H1 (cell line): ENCODE measurements around the gene ETV7.

ENCODE experiments used
- CTCF ChIP-seq, 3 experiments: IDR thresholded peaks; 1 replicate in 2 of 3; 2 replicates in 1 of 3; pipeline versions ENCODE4 v1.5.1 to v1.6.1; 2011; ENCODE audit warnings: low read length in 3 of 3, mild to moderate bottlenecking in 3 of 3, inconsistent platforms in 2 of 3, low read depth in 1 of 3, moderate library complexity in 1 of 3; ENCODE audit not compliant: insufficient read depth in 1 of 3; ENCODE audit errors: control extremely low read depth in 1 of 3
- FOSL1 ChIP-seq: IDR thresholded peaks from 2 replicates; pipeline ENCODE4 v1.6.1; 2011; ENCODE audit warnings: mild to moderate bottlenecking, low read depth, low read length, moderate library complexity; ENCODE audit not compliant: insufficient read depth
- JUN ChIP-seq: IDR thresholded peaks from 2 replicates; pipeline ENCODE4 v1.6.1; 2011; ENCODE audit warnings: low read depth, mild to moderate bottlenecking, improper control_type of control experiment, low read length
- MAX ChIP-seq: IDR thresholded peaks from 2 replicates; pipeline ENCODE4 v1.6.1; 2012; ENCODE audit warnings: inconsistent platforms
- SIN3A ChIP-seq, 2 experiments: IDR thresholded peaks in 1 of 2; conservative IDR thresholded peaks in 1 of 2; 2 replicates each; pipeline ENCODE4 v1.6.1; 2011 to 2012; ENCODE audit warnings: low read length in 2 of 2, improper control_type of control experiment in 1 of 2, low read depth in 1 of 2, mild to moderate bottlenecking in 1 of 2
- TAF1 ChIP-seq: IDR thresholded peaks from 2 replicates; pipeline ENCODE4 v1.6.1; 2011; ENCODE audit warnings: mild to moderate bottlenecking, low read depth, low read length
- USF2 ChIP-seq: IDR thresholded peaks from 2 replicates; pipeline ENCODE4 v1.6.1; 2011; ENCODE audit warnings: low read length, improper control_type of control experiment

GRCh38 chr6:36361071-36361470 lies 26.4 kb downstream of the ETV7 start:
- TF ChIP-seq USF2 (no peak), CTCF (IDR thresholded peaks at IDR 0.05; ENCODE audit: control extremely low read depth in 1 of 3, insufficient read depth in 1 of 3, low read depth in 1 of 3, low read length in 3 of 3) (no peak), SIN3A (conservative IDR thresholded peaks at IDR 0.05 in 1 of 2, IDR thresholded peaks at IDR 0.05 in 1 of 2; ENCODE audit: low read depth in 1 of 2, low read length in 2 of 2) (no peak), FOSL1 (no peak), TAF1 (no peak), MAX (no peak), JUN (no peak)
